HCT116 (cell line): Measurements from ENCODE around the gene KRT78. TPM values are rescaled to one million over a fixed set of nuclear protein-coding genes. Genes with fewer than 3 reads are reported as not detected.

Source experiments
- ATAC-seq: fragments of 200-7000 bp; cut with Tn5 transposase; 2 replicates; pipeline ENCODE4 v1.9.1; 2020; ENCODE audit warnings: mild to moderate bottlenecking, moderate library complexity
- BruUV-seq: library from RNA; stranded (reverse); fragments of 400-500 nt; replicated peaks from 2 replicates; lab custom pipeline; 2021; lab: Mats Ljungman, UMichigan
- CTCF ChIA-PET: fragments of 300-600 bp; sonication (Branson Sonifier 250); formaldehyde crosslinking; loops from one replicate; lab custom pipeline; 2021; ENCODE audit warnings: antibody characterized with exemption; lab: Charles Lee
- POLR2A ChIA-PET: fragments of 300-600, 350-600 bp; sonication (Branson Sonifier 250); formaldehyde crosslinking; loops from one replicate; lab custom pipeline; 2021; ENCODE audit warnings: antibody characterized with exemption; lab: Charles Lee
- RAD21 ChIA-PET, 2 experiments: fragments of 300-600 bp; sonication (Branson Sonifier 250); formaldehyde crosslinking; loops; one replicate each; lab custom pipeline; 2023; ENCODE audit warnings: low total read pairs in 2 of 2; ENCODE audit not compliant: uncharacterized antibody in 2 of 2, unreplicated experiment in 2 of 2, low non-redundant PET in 1 of 2; lab: Charles Lee
- DNase-seq: peaks from one replicate; pipeline ENCODE4 v3.0.0-alpha.2; 2010; ENCODE audit warnings: low read depth, low spot score
- H2AFZ ChIP-seq: fragments of 200-600 bp; shearing (Covaris generic), sonication (generic); 2 replicates; pipeline ENCODE4 v1.6.1; 2017; ENCODE audit warnings: low read depth, mixed run types, mixed read lengths, antibody characterized with exemption, low read length; ENCODE audit not compliant: poor library complexity, severe bottlenecking
- H3K27ac ChIP-seq: 2 replicates; pipeline ENCODE4 v1.5.1; 2012; ENCODE audit warnings: low read depth, low read length
- H3K27me3 ChIP-seq: fragments of 200-600 bp; sonication (generic); 2 replicates; pipeline ENCODE4 v1.6.1; 2016; ENCODE audit warnings: mixed run types, low read length, mixed read lengths; ENCODE audit not compliant: insufficient read depth
- H3K36me3 ChIP-seq, 2 experiments: fragments of 200-500 bp in 1 of 2; fragments of 200-600 bp in 1 of 2; sonication (Bioruptor generic) in 1 of 2; sonication (generic) in 1 of 2; 2 replicates each; pipeline versions ENCODE4 v1.5.1 to v1.6.1; 2014 to 2016; ENCODE audit warnings: low read length in 2 of 2, inconsistent platforms in 1 of 2, mixed read lengths in 1 of 2, mixed run types in 1 of 2; ENCODE audit not compliant: insufficient read depth in 2 of 2, control insufficient read depth in 1 of 2
- H3K4me1 ChIP-seq, 2 experiments: fragments of 200-600 bp in 1 of 2; sonication (generic) in 1 of 2; 2 replicates each; pipeline versions ENCODE4 v1.5.1 to v1.6.1; 2012 to 2017; ENCODE audit warnings: low read length in 2 of 2, inconsistent platforms in 1 of 2, mild to moderate bottlenecking in 1 of 2, mixed read lengths in 1 of 2, mixed run types in 1 of 2, moderate library complexity in 1 of 2; ENCODE audit not compliant: insufficient read depth in 2 of 2, control insufficient read depth in 1 of 2
- H3K4me2 ChIP-seq: fragments of 200-600 bp; sonication (generic); 2 replicates; pipeline ENCODE4 v1.6.1; 2017; ENCODE audit warnings: mixed run types, low read length, mixed read lengths
- H3K4me3 ChIP-seq, 2 experiments: fragments of 200-600 bp in 1 of 2; sonication (generic) in 1 of 2; replicated peaks in 1 of 2; 2 replicates each; pipeline ENCODE4 v1.5.1; 2011 to 2016; ENCODE audit warnings: low read length in 2 of 2, control low read depth in 1 of 2, low read depth in 1 of 2, mild to moderate bottlenecking in 1 of 2, mixed read lengths in 1 of 2, mixed run types in 1 of 2
- H3K79me2 ChIP-seq: fragments of 200-600 bp; sonication (generic); 2 replicates; pipeline ENCODE4 v1.6.1; 2017; ENCODE audit warnings: mild to moderate bottlenecking, mixed run types, low read length, moderate library complexity, mixed read lengths; ENCODE audit not compliant: insufficient read depth
- H3K9ac ChIP-seq: fragments of 200-600 bp; sonication (generic); 2 replicates; pipeline ENCODE4 v1.6.1; 2016; ENCODE audit warnings: low read length, mixed read lengths
- H3K9me2 ChIP-seq: fragments of 200-600 bp; sonication (generic), shearing (Covaris generic); 2 replicates; pipeline ENCODE4 v1.6.1; 2017; ENCODE audit warnings: mixed run types, mild to moderate bottlenecking, moderate library complexity; ENCODE audit not compliant: insufficient read depth
- H3K9me3 ChIP-seq, 2 experiments: fragments of 200-500 bp in 1 of 2; fragments of 200-600 bp in 1 of 2; sonication (Bioruptor generic) in 1 of 2; sonication (generic) in 1 of 2; 2 replicates each; pipeline ENCODE4 v1.6.1; 2014 to 2017; ENCODE audit warnings: low read length in 2 of 2, mixed read lengths in 2 of 2, inconsistent platforms in 1 of 2, low read depth in 1 of 2, mild to moderate bottlenecking in 1 of 2, mixed run types in 1 of 2, moderate library complexity in 1 of 2; ENCODE audit not compliant: control insufficient read depth in 1 of 2, insufficient read depth in 1 of 2
- H4K20me1 ChIP-seq: fragments of 200-600 bp; sonication (generic), shearing (Covaris generic); 2 replicates; pipeline ENCODE4 v1.6.1; 2017; ENCODE audit warnings: mixed run types, mild to moderate bottlenecking, moderate library complexity; ENCODE audit not compliant: insufficient read depth
- CEBPB ChIP-seq: IDR thresholded peaks from 2 replicates; pipeline ENCODE4 v1.6.1; 2012; ENCODE audit warnings: low read depth
- EGR1 ChIP-seq: IDR thresholded peaks from 2 replicates; pipeline ENCODE4 v1.6.1; 2012; ENCODE audit warnings: low read depth
- ELF1 ChIP-seq: IDR thresholded peaks from 2 replicates; pipeline ENCODE4 v1.6.1; 2012; ENCODE audit warnings: low read depth, borderline replicate concordance
- EZH2phosphoT487 ChIP-seq: fragments of 200-600 bp; IDR thresholded peaks from 2 replicates; pipeline ENCODE4 v1.6.1; 2018; ENCODE audit warnings: antibody characterized with exemption, borderline replicate concordance
- FOSL1 ChIP-seq: IDR thresholded peaks from 2 replicates; pipeline ENCODE4 v1.6.1; 2012; ENCODE audit warnings: low read depth
- intact Hi-C: fragments of 100-400 bp; cut with micrococcal nuclease; formaldehyde crosslinking; loops from 2 replicates; pipeline ENCODE4 v1.10.0; 2022
- total RNA-seq: library from RNA; stranded (reverse); gene quantifications from one replicate; pipeline ENCODE4 v1.2.1, GENCODE V29; 2021; ENCODE audit not compliant: unreplicated experiment
- TF ChIP-seq, protein P1 (sequence below), 3 experiments: fragments of 200-600 bp in 1 of 3; sonication (generic) in 1 of 3; IDR thresholded peaks in 2 of 3; conservative IDR thresholded peaks in 1 of 3; 2 replicates each; pipeline ENCODE4 v1.5.1; 2012 to 2017; ENCODE audit warnings: low read depth in 2 of 3, low read length in 2 of 3, antibody characterized with exemption in 1 of 3, borderline replicate concordance in 1 of 3, control low read depth in 1 of 3, mild to moderate bottlenecking in 1 of 3, mixed read lengths in 1 of 3, mixed run types in 1 of 3, moderate library complexity in 1 of 3; ENCODE audit not compliant: insufficient read depth in 1 of 3
- TF ChIP-seq, protein P2 (sequence below): IDR thresholded peaks from 2 replicates; pipeline ENCODE4 v1.6.1; 2012

The KRT78 gene
- total RNA-seq, 1 experiment from 2014 or later, result not detected

DNA sequence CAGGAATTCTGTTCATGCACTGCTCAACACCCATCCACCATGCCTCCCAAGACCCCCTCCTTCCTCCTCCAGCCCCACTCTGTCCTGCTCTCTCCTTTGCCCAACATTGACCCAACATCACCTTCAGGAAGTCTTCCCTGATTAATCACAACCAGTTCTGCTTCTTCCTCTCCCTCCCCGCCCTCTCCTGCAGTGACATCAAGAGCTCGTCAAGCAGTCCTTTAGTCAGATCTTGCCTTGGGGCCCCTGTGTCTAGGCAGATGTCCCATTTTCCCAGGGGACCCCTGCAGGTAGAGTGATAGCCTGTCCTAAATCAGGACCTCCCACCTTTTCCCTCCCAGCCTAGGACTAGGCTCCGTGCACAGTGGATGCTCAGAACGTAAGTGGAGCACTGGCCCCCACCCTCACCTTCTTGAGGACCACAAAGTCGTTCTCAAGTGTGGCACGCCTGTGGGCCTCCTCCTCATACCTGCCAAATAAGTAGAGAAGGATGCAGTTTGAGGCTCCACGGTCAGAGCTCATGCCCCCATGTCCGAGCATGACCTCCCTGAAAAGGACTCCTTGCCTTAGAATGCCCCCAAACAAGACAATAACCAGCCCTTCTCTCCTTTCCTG, 2.3 kb downstream of the KRT78 start (continued):
- TF ChIP-seq, protein P1, sequence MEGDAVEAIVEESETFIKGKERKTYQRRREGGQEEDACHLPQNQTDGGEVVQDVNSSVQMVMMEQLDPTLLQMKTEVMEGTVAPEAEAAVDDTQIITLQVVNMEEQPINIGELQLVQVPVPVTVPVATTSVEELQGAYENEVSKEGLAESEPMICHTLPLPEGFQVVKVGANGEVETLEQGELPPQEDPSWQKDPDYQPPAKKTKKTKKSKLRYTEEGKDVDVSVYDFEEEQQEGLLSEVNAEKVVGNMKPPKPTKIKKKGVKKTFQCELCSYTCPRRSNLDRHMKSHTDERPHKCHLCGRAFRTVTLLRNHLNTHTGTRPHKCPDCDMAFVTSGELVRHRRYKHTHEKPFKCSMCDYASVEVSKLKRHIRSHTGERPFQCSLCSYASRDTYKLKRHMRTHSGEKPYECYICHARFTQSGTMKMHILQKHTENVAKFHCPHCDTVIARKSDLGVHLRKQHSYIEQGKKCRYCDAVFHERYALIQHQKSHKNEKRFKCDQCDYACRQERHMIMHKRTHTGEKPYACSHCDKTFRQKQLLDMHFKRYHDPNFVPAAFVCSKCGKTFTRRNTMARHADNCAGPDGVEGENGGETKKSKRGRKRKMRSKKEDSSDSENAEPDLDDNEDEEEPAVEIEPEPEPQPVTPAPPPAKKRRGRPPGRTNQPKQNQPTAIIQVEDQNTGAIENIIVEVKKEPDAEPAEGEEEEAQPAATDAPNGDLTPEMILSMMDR (IDR thresholded peaks at IDR 0.05 in 2 of 3, conservative IDR thresholded peaks at IDR 0.05 in 1 of 3; ENCODE audit: borderline replicate concordance in 1 of 3, insufficient read depth in 1 of 3, low read depth in 2 of 3, low read length in 2 of 3), result no peak
- TF ChIP-seq CEBPB, result no peak

DNA sequence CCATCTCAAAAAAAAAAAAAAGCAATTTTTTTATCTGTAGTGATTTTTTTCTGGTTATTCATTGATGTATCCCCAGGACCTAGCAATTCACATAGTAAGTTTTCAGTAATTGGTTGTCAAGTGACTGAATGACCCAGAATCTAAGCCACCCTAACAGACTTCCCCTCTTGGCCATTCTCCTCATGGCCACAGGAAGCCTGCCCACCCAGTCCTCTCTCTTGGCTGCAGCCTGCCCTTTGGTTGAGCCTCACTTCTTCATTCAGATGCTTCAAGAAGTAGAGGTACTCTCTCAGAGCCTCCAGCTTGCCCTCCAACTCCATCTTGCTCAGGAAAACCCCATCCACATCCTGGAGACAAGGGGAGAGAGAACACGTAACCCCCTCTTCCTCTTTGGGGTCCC, 2.8 kb downstream of the KRT78 start:
- no peak overlapping the region for H3K9ac ChIP-seq
- H3K9me3 ChIP-seq, result no peaks in the 10 kb centered on the region
- H3K4me3 ChIP-seq, result no peak overlapping the region
- DNase-seq (no peak), ATAC-seq (no peak)
- no peak overlapping the region for H3K4me2 ChIP-seq
- H4K20me1 ChIP-seq, result no peaks in the 10 kb centered on the region
- H3K9me2 ChIP-seq, result no peaks in the 10 kb centered on the region
- no peak overlapping the region for H2AFZ ChIP-seq
- no peaks in the 10 kb centered on the region for H3K79me2 ChIP-seq
- TF ChIP-seq EZH2phosphoT487, result no peak
- TF ChIP-seq EGR1, result no peak
- TF ChIP-seq, protein P1 (IDR thresholded peaks at IDR 0.05 in 2 of 3, conservative IDR thresholded peaks at IDR 0.05 in 1 of 3; ENCODE audit: borderline replicate concordance in 1 of 3, insufficient read depth in 1 of 3, low read depth in 2 of 3, low read length in 2 of 3), result no peak
- TF ChIP-seq CEBPB, result no peak
- TF ChIP-seq, protein P2, sequence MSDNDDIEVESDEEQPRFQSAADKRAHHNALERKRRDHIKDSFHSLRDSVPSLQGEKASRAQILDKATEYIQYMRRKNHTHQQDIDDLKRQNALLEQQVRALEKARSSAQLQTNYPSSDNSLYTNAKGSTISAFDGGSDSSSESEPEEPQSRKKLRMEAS, result no peak
- no peak for TF ChIP-seq FOSL1
- no peak for TF ChIP-seq ELF1
- peaks cover 0 to 14% of the 10 kb centered on the region in 2 experiments; a peak in 2 of 4 replicates for H3K4me1 ChIP-seq
- H3K36me3 ChIP-seq, result no peaks in the 10 kb centered on the region
- no peak overlapping the region for H3K27ac ChIP-seq
- no TSS peak for BruUV-seq
- intact Hi-C loops, result no loop called here
- ChIA-PET POLR2A (interaction anchor here (0.7 kb wide), 1 partner anchor 34 kb away, joined by 3 read pairs; no protein-coding TSS in a partner anchor), RAD21 (no interaction called here), CTCF (no interaction called here)
- H3K27me3 ChIP-seq, result peaks cover 5% of the 10 kb centered on the region; the same call in 1 of the 2 replicates
